GM19099 (cell line): ENCODE data around the gene PTGFRN.

Experiments
- POLR2A ChIP-seq: IDR thresholded peaks from 3 replicates; pipeline ENCODE4 v1.6.1; 2011; ENCODE audit warnings: low read depth; ENCODE audit not compliant: insufficient read length; ENCODE audit errors: extremely low read depth

Gene PTGFRN

DNA sequence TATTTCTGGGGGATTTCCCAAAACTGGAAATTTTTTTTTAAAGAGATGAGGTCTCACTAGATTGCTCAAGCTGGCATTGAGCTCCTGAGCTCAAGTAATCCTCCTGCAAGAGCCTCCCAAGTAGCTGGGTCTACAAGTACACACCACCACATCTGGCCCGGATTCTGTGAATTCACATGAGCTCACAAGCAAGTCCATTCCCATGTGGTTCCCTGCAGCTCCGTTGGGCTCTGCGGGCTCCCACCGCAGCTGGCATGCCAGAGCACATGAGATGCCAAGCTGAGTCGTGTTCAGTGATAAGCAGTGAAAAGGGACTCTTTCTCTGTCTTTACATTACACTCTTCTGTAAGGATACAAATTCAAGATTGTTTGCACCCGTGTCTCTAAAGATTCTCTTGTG, 128.5 kb downstream of the PTGFRN start:
- TF ChIP-seq POLR2A = no peak
